Trophoblast cell (in vitro differentiated cells and primary cell): Measurements from ENCODE around the gene TENM4.

Source experiments
- DNase-seq, 2 donors: peaks; one replicate each; pipeline ENCODE4 v3.0.0-alpha.2; 2016
- H2AFZ ChIP-seq: 2 replicates; pipeline ENCODE4 v1.6.1; 2013; ENCODE audit warnings: low read length, moderate library complexity, mild to moderate bottlenecking; ENCODE audit not compliant: insufficient read depth, poor library complexity
- H2AK5ac ChIP-seq: 2 replicates; pipeline ENCODE4 v1.6.1; 2013; ENCODE audit warnings: mild to moderate bottlenecking, low read length
- H2BK120ac ChIP-seq: 2 replicates; pipeline ENCODE4 v1.6.1; 2013; ENCODE audit warnings: low read length, mild to moderate bottlenecking, moderate library complexity; ENCODE audit not compliant: insufficient read depth, poor library complexity
- H2BK12ac ChIP-seq: 2 replicates; pipeline ENCODE4 v1.6.1; 2013; ENCODE audit warnings: mild to moderate bottlenecking, low read length, moderate library complexity
- H2BK5ac ChIP-seq: 2 replicates; pipeline ENCODE4 v1.6.1; 2013; ENCODE audit warnings: low read length, low read depth, moderate library complexity, mild to moderate bottlenecking; ENCODE audit not compliant: poor library complexity
- H3K14ac ChIP-seq: 2 replicates; pipeline ENCODE4 v1.6.1; 2013; ENCODE audit warnings: mild to moderate bottlenecking, low read length
- H3K18ac ChIP-seq: 2 replicates; pipeline ENCODE4 v1.6.1; 2013; ENCODE audit warnings: mild to moderate bottlenecking, low read length
- H3K23ac ChIP-seq: 2 replicates; pipeline ENCODE4 v1.6.1; 2013; ENCODE audit warnings: low read length
- H3K27ac ChIP-seq: 2 replicates; pipeline ENCODE4 v1.5.1; 2013; ENCODE audit warnings: low read depth, mild to moderate bottlenecking, inconsistent platforms, low read length, moderate library complexity
- H3K27me3 ChIP-seq: 2 replicates; pipeline ENCODE4 v1.6.1; 2013; ENCODE audit warnings: inconsistent platforms, mild to moderate bottlenecking, low read length, moderate library complexity; ENCODE audit not compliant: insufficient read depth
- H3K36me3 ChIP-seq, 2 experiments: 1 replicate in 1 of 2; 2 replicates in 1 of 2; pipeline ENCODE4 v1.6.1; 2013; ENCODE audit warnings: low read length in 2 of 2, mild to moderate bottlenecking in 2 of 2, moderate library complexity in 1 of 2; ENCODE audit not compliant: insufficient read depth in 2 of 2, control insufficient read depth in 1 of 2
- H3K4ac ChIP-seq: 2 replicates; pipeline ENCODE4 v1.6.1; 2013; ENCODE audit warnings: low read depth, mild to moderate bottlenecking, low read length, moderate library complexity
- H3K4me1 ChIP-seq, 2 experiments: 1 replicate in 1 of 2; 2 replicates in 1 of 2; pipeline ENCODE4 v1.6.1; 2013; ENCODE audit warnings: low read length in 2 of 2, mild to moderate bottlenecking in 2 of 2, moderate library complexity in 1 of 2; ENCODE audit not compliant: insufficient read depth in 2 of 2, control insufficient read depth in 1 of 2
- H3K4me2 ChIP-seq: 2 replicates; pipeline ENCODE4 v1.6.1; 2013; ENCODE audit warnings: inconsistent platforms, mild to moderate bottlenecking, low read length, moderate library complexity
- H3K4me3 ChIP-seq: 2 replicates; pipeline ENCODE4 v1.5.1; 2013; ENCODE audit warnings: mild to moderate bottlenecking, low read depth, low read length, inconsistent platforms
- H3K79me1 ChIP-seq: one replicate; pipeline ENCODE4 v1.6.1; 2013; ENCODE audit warnings: low read length
- H3K79me2 ChIP-seq: 2 replicates; pipeline ENCODE4 v1.6.1; 2013; ENCODE audit warnings: low read length, mild to moderate bottlenecking; ENCODE audit not compliant: control insufficient read depth, insufficient read depth, poor library complexity
- H3K9ac ChIP-seq: 2 replicates; pipeline ENCODE4 v1.6.1; 2013; ENCODE audit warnings: mild to moderate bottlenecking, low read length
- H3K9me3 ChIP-seq: 2 replicates; pipeline ENCODE4 v1.6.1; 2013; ENCODE audit warnings: low read depth, mild to moderate bottlenecking, control low read depth, inconsistent platforms, low read length; ENCODE audit not compliant: insufficient read depth
- H4K12ac ChIP-seq: 2 replicates; pipeline ENCODE4 v1.6.1; 2013; ENCODE audit warnings: low read depth, mild to moderate bottlenecking, low read length, moderate library complexity
- H4K8ac ChIP-seq: 2 replicates; pipeline ENCODE4 v1.6.1; 2013; ENCODE audit warnings: low read depth, mild to moderate bottlenecking, low read length, moderate library complexity
- H4K91ac ChIP-seq: one replicate; pipeline ENCODE4 v1.6.1; 2013; ENCODE audit warnings: low read depth, mild to moderate bottlenecking, low read length, moderate library complexity
- WGBS: extraction: QIAGEN DNeasy Blood & Tissue Kit; methylation state at CpG from one replicate; pipeline ENCODE4 v1.1.7; 2013; ENCODE audit warnings: missing lambda C conversion rate; ENCODE audit not compliant: insufficient read length, insufficient coverage; ENCODE audit errors: extremely low coverage; 5-methylcytosine and 5-hydroxymethylcytosine counted together

TENM4 gene

GRCh38 chr11:78764946-78765345 lies 675.9 kb downstream of the TENM4 start:
- Histone ChIP-seq H2AFZ (no peak overlapping the region), H3K23ac (no peak overlapping the region), H2AK5ac (no peak overlapping the region), H3K18ac (no peak overlapping the region), H3K36me3 (peaks cover 21 to 49% of the 10 kb centered on the region in 2 experiments), H3K4me2 (no peak overlapping the region), H3K4ac (no peak overlapping the region), H3K9ac (no peak overlapping the region), H4K12ac (no peak overlapping the region), H2BK12ac (no peak overlapping the region), H3K27ac (no peak overlapping the region), H3K79me1 (no peaks in the 10 kb centered on the region), H3K27me3 (no peaks in the 10 kb centered on the region), H3K9me3 (no peaks in the 10 kb centered on the region), H3K4me1 (no peaks in the 10 kb centered on the region), H3K79me2 (no peaks in the 10 kb centered on the region), H3K4me3 (no peak overlapping the region), H4K8ac (no peak overlapping the region), H2BK5ac (no peak overlapping the region), H3K14ac (no peak overlapping the region), H4K91ac (no peak overlapping the region), H2BK120ac (no peak overlapping the region)
- WGBS: no CpG with 5 or more reads among the region's 4 CpGs
- DNase-seq: no peak

- no peak overlapping the region for H3K9ac ChIP-seq
- no peaks in the 10 kb centered on the region for H3K79me2 ChIP-seq
- H3K4me1 ChIP-seq: no peaks in the 10 kb centered on the region
- H4K91ac ChIP-seq: no peak overlapping the region
- no peak overlapping the region for H2BK12ac ChIP-seq
- DNase-seq: no peak
- no peak overlapping the region for H3K4me3 ChIP-seq
- H3K18ac ChIP-seq: no peak overlapping the region
- H4K12ac ChIP-seq: no peak overlapping the region
- H2BK5ac ChIP-seq: no peak overlapping the region
- no peaks in the 10 kb centered on the region for H3K79me1 ChIP-seq
- no peak overlapping the region for H3K27ac ChIP-seq
- peaks cover 19 to 48% of the 10 kb centered on the region in 2 experiments for H3K36me3 ChIP-seq
- WGBS: no CpG with 5 or more reads among the region's 4 CpGs
- H3K9me3 ChIP-seq: peaks cover 2% of the 10 kb centered on the region
- H2AFZ ChIP-seq: no peak overlapping the region
- no peak overlapping the region for H3K14ac ChIP-seq
- H3K4me2 ChIP-seq: no peak overlapping the region
- no peaks in the 10 kb centered on the region for H3K27me3 ChIP-seq
- H3K23ac ChIP-seq: no peak overlapping the region
- no peak overlapping the region for H4K8ac ChIP-seq
- no peak overlapping the region for H2AK5ac ChIP-seq
- no peak overlapping the region for H2BK120ac ChIP-seq
- no peak overlapping the region for H3K4ac ChIP-seq
Observed at GRCh38 chr11:78763664-78764063, 677.2 kb downstream of the TENM4 start.

- no peak overlapping the region for H4K8ac ChIP-seq
- no peak overlapping the region for H3K18ac ChIP-seq
- no peak overlapping the region for H2BK5ac ChIP-seq
- no peak overlapping the region for H3K4me3 ChIP-seq
- H2BK120ac ChIP-seq: no peak overlapping the region
- H3K79me1 ChIP-seq: no peaks in the 10 kb centered on the region
- H3K14ac ChIP-seq: no peak overlapping the region
- H3K27ac ChIP-seq: no peak overlapping the region
- no peaks in the 10 kb centered on the region for H3K4me1 ChIP-seq
- no peak overlapping the region for H2AK5ac ChIP-seq
- peaks cover 2% of the 10 kb centered on the region for H3K9me3 ChIP-seq
- H3K9ac ChIP-seq: no peak overlapping the region
- H2BK12ac ChIP-seq: no peak overlapping the region
- no peak overlapping the region for H3K4ac ChIP-seq
- no peak overlapping the region for H4K12ac ChIP-seq
- no peak overlapping the region for H3K4me2 ChIP-seq
- no peaks in the 10 kb centered on the region for H3K79me2 ChIP-seq
- H4K91ac ChIP-seq: no peak overlapping the region
- no CpG with 5 or more reads among the region's 3 CpGs for WGBS
- H2AFZ ChIP-seq: no peak overlapping the region
- no peak overlapping the region for H3K23ac ChIP-seq
- peaks cover 18 to 43% of the 10 kb centered on the region in 2 experiments for H3K36me3 ChIP-seq
- no peak for DNase-seq
- H3K27me3 ChIP-seq: no peaks in the 10 kb centered on the region
Observed at GRCh38 chr11:78762105-78762504, 678.7 kb downstream of the TENM4 start.

- Histone ChIP-seq H2BK5ac (no peak overlapping the region), H3K18ac (no peak overlapping the region), H2BK12ac (no peak overlapping the region), H3K9me3 (peaks cover 2% of the 10 kb centered on the region), H3K79me2 (no peaks in the 10 kb centered on the region), H3K4me3 (no peak overlapping the region), H3K4ac (no peak overlapping the region), H4K91ac (no peak overlapping the region), H3K14ac (no peak overlapping the region), H4K12ac (no peak overlapping the region), H3K23ac (no peak overlapping the region), H3K36me3 (peaks cover 30 to 53% of the 10 kb centered on the region in 2 experiments), H3K4me1 (no peaks in the 10 kb centered on the region), H3K9ac (no peak overlapping the region), H3K4me2 (no peak overlapping the region), H2AK5ac (no peak overlapping the region), H3K79me1 (no peaks in the 10 kb centered on the region), H3K27ac (no peak overlapping the region), H4K8ac (no peak overlapping the region), H2BK120ac (no peak overlapping the region), H3K27me3 (no peaks in the 10 kb centered on the region), H2AFZ (no peak overlapping the region)
- no CpG with 5 or more reads among the region's 4 CpGs for WGBS
- no peak for DNase-seq
Observed at GRCh38 chr11:78759071-78759470, 681.8 kb downstream of the TENM4 start.
